ENCODE measurements around the gene RYR3. TPM values are rescaled to one million over a fixed set of nuclear protein-coding genes. Genes with fewer than 3 reads are reported as not detected.

The RYR3 gene
- total and polyA plus RNA-seq, 4 donors = 0.09 to 1.4 (median 0.47) TPM

GRCh38 chr15:33851079-33851478 is 540.3 kb downstream of the RYR3 start:
- Histone ChIP-seq H3K9me3 (ENCODE audit: control insufficient read depth in 4 of 4, insufficient read depth in 3 of 4, low read length in 3 of 4) (no peaks in the 10 kb centered on the region), H3K4me3 (no peak overlapping the region), H3K27ac (ENCODE audit: low read depth in 1 of 2, low read length in 1 of 2) (no peak overlapping the region), H3K4me1 (ENCODE audit: control insufficient read depth in 5 of 5, insufficient read depth in 5 of 5, low read length in 5 of 5) (no peaks in the 10 kb centered on the region), H3K9ac (ENCODE audit: insufficient read depth in 1 of 2, low read length in 2 of 2) (no peak overlapping the region), H3K36me3 (ENCODE audit: control insufficient read depth in 4 of 4, insufficient read depth in 4 of 4, low read length in 4 of 4) (no peaks in the 10 kb centered on the region), H3K27me3 (ENCODE audit: control insufficient read depth in 3 of 3, insufficient read depth in 3 of 3, low read length in 2 of 3) (no peaks in the 10 kb centered on the region)
- TF ChIP-seq CTCF (IDR thresholded peaks at IDR 0.05; ENCODE audit: control extremely low read depth, extremely low read depth) = no peak
- no peak for DNase-seq
- 84 to 88% methylated on average over 1 of the region's 1 CpG for WGBS, 2 donors
- no peak for ATAC-seq (ENCODE audit: insufficient read depth, low FRiP score)

GRCh38 chr15:33852094-33852493 is 541.3 kb downstream of the RYR3 start:
- TF ChIP-seq CTCF (IDR thresholded peaks at IDR 0.05; ENCODE audit: control extremely low read depth, extremely low read depth) = no peak
- H3K4me1 ChIP-seq (ENCODE audit: control insufficient read depth in 5 of 5, insufficient read depth in 5 of 5, low read length in 5 of 5) = no peaks in the 10 kb centered on the region
- WGBS, 2 donors = 77 to 86% methylated on average over 1 of the region's 1 CpG
- no peak overlapping the region for H3K4me3 ChIP-seq
- DNase-seq (no peak), ATAC-seq (ENCODE audit: insufficient read depth, low FRiP score) (no peak)
- no peaks in the 10 kb centered on the region for H3K27me3 ChIP-seq (ENCODE audit: control insufficient read depth in 3 of 3, insufficient read depth in 3 of 3, low read length in 2 of 3)
- no peak overlapping the region for H3K9ac ChIP-seq (ENCODE audit: insufficient read depth in 1 of 2, low read length in 2 of 2)
- no peaks in the 10 kb centered on the region for H3K9me3 ChIP-seq (ENCODE audit: control insufficient read depth in 4 of 4, insufficient read depth in 3 of 4, low read length in 3 of 4)
- H3K27ac ChIP-seq (ENCODE audit: low read depth in 1 of 2, low read length in 1 of 2) = no peak overlapping the region
- H3K36me3 ChIP-seq (ENCODE audit: control insufficient read depth in 4 of 4, insufficient read depth in 4 of 4, low read length in 4 of 4) = no peaks in the 10 kb centered on the region

GRCh38 chr15:33852570-33852969 is 541.8 kb downstream of the RYR3 start:
- ATAC-seq (ENCODE audit: insufficient read depth, low FRiP score) (no peak), DNase-seq (no peak)
- no peaks in the 10 kb centered on the region for H3K4me1 ChIP-seq (ENCODE audit: control insufficient read depth in 5 of 5, insufficient read depth in 5 of 5, low read length in 5 of 5)
- H3K27me3 ChIP-seq (ENCODE audit: control insufficient read depth in 3 of 3, insufficient read depth in 3 of 3, low read length in 2 of 3) = no peaks in the 10 kb centered on the region
- 92% methylated on average over 2 of the region's 2 CpGs for WGBS, 2 donors
- H3K9me3 ChIP-seq (ENCODE audit: control insufficient read depth in 4 of 4, insufficient read depth in 3 of 4, low read length in 3 of 4) = no peaks in the 10 kb centered on the region
- no peak overlapping the region for H3K9ac ChIP-seq (ENCODE audit: insufficient read depth in 1 of 2, low read length in 2 of 2)
- H3K4me3 ChIP-seq = no peak overlapping the region
- no peak for TF ChIP-seq CTCF (IDR thresholded peaks at IDR 0.05; ENCODE audit: control extremely low read depth, extremely low read depth)
- no peak overlapping the region for H3K27ac ChIP-seq (ENCODE audit: low read depth in 1 of 2, low read length in 1 of 2)
- no peaks in the 10 kb centered on the region for H3K36me3 ChIP-seq (ENCODE audit: control insufficient read depth in 4 of 4, insufficient read depth in 4 of 4, low read length in 4 of 4)

- Histone ChIP-seq H3K4me3 (no peak overlapping the region), H3K27me3 (ENCODE audit: control insufficient read depth in 3 of 3, insufficient read depth in 3 of 3, low read length in 2 of 3) (no peaks in the 10 kb centered on the region), H3K27ac (ENCODE audit: low read depth in 1 of 2, low read length in 1 of 2) (no peak overlapping the region), H3K9ac (ENCODE audit: insufficient read depth in 1 of 2, low read length in 2 of 2) (no peak overlapping the region), H3K36me3 (ENCODE audit: control insufficient read depth in 4 of 4, insufficient read depth in 4 of 4, low read length in 4 of 4) (peaks cover 0 to 13% (median 1%) of the 10 kb centered on the region in 4 donors), H3K9me3 (ENCODE audit: control insufficient read depth in 4 of 4, insufficient read depth in 3 of 4, low read length in 3 of 4) (no peaks in the 10 kb centered on the region), H3K4me1 (ENCODE audit: control insufficient read depth in 5 of 5, insufficient read depth in 5 of 5, low read length in 5 of 5) (no peaks in the 10 kb centered on the region)
- ATAC-seq (ENCODE audit: insufficient read depth, low FRiP score) (no peak), DNase-seq (no peak)
- WGBS, 2 donors = 96 to 98% methylated on average over 13 of the region's 13 CpGs
- no peak for TF ChIP-seq CTCF (IDR thresholded peaks at IDR 0.05; ENCODE audit: control extremely low read depth, extremely low read depth)
Observed at GRCh38 chr15:33857726-33858125, 547.0 kb downstream of the RYR3 start.

All from lung (tissue), 12 donors.